Ishikawa (cell line): ENCODE data around the gene INKA2.

Source experiments
- FOXM1 ChIP-seq: IDR thresholded peaks from 2 replicates; pipeline ENCODE4 v1.6.1; 2012; ENCODE audit warnings: low read depth, borderline replicate concordance
- REST ChIP-seq: IDR thresholded peaks from 2 replicates; pipeline ENCODE4 v1.6.1; 2012; ENCODE audit warnings: low read depth, mild to moderate bottlenecking

GRCh38 chr1:111750856-111751255 lies 11.7 kb upstream of the INKA2 start:
- TF ChIP-seq FOXM1 (no peak), REST (no peak)
